HG02798 (cell line): ENCODE measurements around the gene NEAT1.

ENCODE experiments used
- ATAC-seq: cut with Tn5 transposase; IDR thresholded peaks from one replicate; pipeline ENCODE4 v1.9.1; 2021; ENCODE audit warnings: mild to moderate bottlenecking; ENCODE audit not compliant: unreplicated experiment, poor library complexity

NEAT1 gene

DNA sequence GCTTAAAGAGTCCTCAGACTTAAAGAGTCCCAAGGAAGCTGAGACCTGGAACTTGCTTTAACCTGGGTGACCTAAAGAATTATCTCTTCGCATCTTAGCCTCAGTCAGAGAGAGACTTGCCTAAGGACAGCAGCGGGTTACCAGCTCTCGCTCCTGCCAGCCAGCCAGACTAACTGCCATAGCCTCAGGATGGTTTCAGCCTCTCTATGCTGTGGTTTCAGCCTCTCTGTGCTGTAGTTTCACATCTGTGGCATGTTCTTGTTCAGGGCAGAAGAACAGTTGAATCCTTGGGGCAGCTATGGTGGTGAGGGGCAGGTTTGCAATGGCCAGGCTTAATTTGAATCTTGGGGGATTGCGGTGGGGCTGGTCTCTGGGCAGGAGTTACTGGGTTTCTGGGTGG lies 33.9 kb upstream of the NEAT1 start:
- ATAC-seq = no peak

- ATAC-seq = no peak
Observed at GRCh38 chr11:65389294-65389980, 33.2 kb upstream of the NEAT1 start.

- ATAC-seq = no peak
Observed at GRCh38 chr11:65390099-65390941, 32.3 kb upstream of the NEAT1 start.

GRCh38 chr11:65390996-65391395 lies 31.6 kb upstream of the NEAT1 start:
- no peak for ATAC-seq

DNA sequence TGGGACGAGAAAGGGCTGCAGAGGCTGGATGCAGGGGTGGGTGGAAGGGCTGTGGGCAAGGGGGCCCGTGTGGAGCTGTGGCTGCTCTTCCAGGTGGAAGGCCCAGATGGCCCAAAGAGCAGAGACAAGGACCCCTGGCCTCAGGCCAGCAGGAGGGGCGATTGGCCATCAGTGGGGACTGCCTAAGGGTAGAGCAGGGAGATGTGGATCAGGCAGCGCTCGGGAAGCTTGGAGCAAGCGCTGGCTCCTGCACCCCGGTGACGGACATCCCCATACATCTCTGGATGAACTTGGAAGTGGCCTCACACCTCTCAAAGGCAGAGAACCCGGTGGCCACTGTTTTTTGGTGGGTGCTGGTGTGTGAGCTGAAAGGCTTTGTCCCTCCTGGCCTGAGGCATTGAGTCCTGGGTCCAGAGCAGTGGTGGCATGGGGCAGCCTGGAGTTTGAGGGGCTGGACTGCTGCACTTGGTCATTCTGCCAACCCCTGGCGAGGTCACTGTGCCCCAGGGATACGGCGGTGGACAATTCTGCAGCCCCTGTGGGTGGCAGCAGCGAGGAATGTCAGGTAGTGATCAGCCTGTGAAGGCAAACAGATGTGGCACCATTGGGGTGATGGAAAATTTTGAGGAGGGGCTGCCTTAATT lies 30.3 kb upstream of the NEAT1 start:
- ATAC-seq = no peak

GRCh38 chr11:65392899-65393298 lies 29.7 kb upstream of the NEAT1 start:
- ATAC-seq = no peak

- no peak for ATAC-seq
Observed at GRCh38 chr11:65393513-65394079, 29.0 kb upstream of the NEAT1 start.

DNA sequence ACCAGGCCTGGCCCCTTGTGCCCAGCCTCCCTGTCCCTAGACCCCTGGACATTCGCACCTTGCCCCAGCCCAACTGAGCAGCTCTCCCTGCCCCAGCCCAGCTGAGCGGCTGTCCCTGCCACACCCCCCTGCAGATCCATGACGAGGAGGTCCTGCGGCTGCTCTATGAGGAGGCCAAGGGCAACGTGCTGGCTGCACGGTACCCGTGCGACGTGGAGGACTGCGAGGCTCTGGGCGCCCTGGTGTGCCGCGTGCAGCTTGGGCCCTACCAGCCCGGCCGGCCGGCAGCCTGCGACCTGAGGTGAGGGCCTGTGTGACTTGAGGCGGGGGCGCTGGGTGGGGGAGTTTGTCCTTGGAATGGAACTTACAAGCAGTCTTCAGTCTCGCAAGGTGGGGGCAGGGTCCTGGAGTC lies 28.5 kb upstream of the NEAT1 start:
- ATAC-seq = no peak

DNA sequence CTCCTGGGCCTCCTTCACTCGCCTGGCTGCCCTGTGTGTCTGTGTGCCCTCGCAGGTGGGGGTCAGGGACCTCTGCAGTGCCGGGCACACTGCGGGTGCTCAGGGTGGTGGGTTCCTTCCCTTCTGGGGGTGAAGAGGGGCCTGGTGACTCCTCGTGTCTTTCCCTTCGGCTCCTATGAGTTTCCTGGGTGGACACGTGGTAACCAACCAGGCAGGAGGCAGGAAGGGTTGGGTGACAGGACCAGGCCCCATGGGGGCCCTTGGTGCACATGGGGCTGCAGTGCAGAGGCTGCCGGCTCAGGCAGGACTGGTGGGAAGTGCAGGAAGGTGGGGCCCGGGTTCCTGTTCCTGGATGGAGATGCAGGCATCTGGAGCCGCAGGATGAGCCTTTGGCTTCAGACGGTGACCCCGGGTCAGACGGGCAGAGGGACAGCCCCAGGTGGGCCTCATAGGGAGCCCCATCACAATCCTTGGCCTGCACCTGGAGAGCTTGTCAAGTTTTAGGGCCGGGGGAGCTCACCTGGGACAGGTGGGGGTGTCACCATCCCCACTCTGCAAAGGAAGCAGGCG lies 26.6 kb upstream of the NEAT1 start:
- no peak for ATAC-seq

- ATAC-seq = no peak
Observed at GRCh38 chr11:65396769-65397745, 25.5 kb upstream of the NEAT1 start.

GRCh38 chr11:65398362-65398910 lies 24.2 kb upstream of the NEAT1 start:
- ATAC-seq = no peak

DNA sequence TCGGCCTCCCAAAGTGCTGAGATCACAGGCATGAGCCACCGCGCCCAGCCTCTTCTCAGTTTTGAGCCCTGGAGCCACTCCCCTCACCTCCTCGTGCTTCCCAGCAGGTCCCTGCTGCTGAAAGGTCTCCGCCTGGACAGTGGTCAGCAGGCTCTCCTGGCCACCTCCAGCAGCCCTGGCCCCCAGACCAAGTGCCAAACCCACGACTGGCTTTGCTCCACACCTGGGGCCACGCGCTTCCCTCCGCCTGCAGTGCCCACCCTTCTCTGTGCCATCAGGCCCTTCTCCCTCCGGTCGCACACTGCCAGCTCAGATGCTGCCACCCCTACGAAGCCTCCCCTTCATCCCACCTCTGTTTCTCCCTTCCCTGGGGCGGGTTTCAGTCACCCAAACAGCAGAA lies 23.3 kb upstream of the NEAT1 start:
- no peak for ATAC-seq

DNA sequence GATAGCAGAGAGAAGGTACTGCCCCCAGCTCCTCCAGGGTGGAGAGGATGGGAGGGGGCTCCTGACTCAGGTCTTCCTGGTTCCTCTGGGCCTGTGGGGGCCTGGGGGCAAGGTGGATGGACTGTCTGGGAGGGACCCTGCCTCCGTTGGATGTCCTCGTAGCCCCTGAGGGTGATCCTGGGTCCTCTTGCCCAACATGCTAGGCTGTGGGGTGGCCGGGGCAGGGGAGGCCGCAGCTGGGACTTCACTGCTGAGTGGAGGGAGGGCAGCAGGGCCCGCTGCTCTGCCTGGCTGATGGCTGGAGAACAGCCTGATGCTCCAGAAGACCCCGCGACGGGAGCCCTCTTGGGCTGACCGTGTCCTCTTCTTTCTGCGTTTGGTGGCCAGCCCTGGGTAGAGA lies 22.8 kb upstream of the NEAT1 start:
- no peak for ATAC-seq

DNA sequence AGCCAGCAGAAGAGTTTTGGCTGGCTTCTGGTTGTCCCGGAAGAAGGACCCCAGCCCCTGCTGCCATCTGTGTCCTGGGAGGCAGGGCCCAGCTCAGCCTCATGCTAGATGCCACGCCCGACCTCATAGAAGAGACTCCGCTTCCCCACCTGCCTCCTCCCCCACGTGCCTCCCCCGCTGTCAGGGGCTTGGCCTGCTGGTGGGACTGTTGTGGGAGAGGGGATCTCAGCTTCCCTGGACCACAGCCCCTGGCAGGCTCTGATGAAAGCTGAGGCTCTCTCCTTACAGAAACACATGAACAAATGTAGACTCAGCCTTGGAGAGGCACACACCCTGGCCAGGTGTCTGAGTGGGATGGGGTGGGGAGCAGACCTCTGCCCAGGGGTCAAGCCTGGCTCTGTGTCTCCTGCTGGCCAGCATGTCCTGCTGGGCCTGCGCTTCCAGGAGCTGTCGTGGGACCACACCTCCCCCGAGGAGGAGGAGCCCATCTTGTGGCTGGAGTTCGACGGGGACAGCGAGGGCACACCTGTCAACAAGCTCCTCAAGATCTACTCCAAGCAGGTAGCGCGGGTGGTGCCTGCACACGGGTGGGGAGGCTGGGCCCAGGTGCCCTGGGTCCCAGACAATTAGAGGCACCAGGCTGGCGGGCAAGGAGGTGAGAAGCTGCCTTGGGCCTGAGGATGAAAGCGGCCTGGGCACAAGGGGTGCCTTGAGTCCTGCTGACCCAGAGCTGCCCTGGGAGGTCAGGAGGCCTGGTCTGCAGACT lies 22.1 kb upstream of the NEAT1 start:
- ATAC-seq = no peak

DNA sequence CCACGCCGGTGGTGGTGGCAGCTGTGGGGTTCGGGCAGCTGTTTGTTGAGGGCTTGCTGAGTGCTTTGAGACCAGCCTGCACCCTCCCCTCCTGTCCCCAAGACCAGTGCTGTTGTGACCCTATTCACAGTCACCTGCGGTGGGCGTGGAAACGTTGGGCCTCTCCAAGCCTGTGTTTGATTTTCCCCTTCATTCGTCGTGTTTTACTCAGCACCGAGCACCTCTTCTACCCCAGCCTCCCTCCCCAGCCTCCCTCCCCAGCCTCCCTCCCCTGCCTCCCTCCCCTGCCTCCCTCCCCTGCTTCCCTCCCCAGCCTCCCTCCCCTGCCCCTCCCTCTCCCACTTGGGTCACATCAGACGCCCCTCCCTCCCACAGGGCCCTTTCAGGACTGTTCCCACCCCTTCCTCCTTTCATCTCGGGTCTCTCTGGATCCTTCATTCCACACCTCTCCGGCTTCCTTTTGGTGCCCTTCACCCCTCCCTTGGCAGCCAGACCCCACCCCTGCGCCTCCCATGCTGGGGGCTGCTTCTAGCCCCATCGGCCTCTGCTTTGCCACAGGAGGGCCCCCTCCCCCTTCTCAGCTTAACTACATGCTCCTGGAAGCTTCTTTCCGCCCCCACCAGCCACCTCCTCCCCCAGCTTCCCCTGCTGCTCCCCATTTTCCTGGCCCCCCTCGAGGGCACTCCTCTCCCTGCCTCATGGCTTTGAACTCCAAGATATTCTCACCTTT lies 21.4 kb upstream of the NEAT1 start:
- ATAC-seq = no peak

DNA sequence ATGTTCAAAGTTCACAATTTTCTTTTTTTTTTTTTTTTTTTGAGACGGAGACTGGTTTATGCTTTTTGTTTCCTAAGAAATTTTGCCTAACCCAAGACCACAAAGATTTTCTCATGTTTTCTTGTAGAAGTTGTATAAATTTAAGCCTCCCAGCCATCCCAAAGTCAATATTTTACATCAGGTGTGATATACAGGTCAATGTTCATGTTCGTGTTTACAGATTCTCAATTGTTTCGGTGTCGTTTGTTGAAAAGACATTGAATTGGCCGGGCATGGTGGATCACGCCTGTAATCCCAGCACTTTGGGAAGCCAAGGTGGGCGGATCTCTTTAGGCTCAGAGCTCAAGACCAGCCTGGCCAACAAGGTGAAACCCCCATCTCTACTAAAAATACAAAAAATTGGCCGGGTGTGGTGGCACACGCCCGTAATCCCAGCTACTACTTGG lies 20.8 kb upstream of the NEAT1 start:
- no peak for ATAC-seq

- ATAC-seq = no peak
Observed at GRCh38 chr11:65402790-65403189, 19.8 kb upstream of the NEAT1 start.

- no peak for ATAC-seq
Observed at GRCh38 chr11:65403607-65404121, 18.9 kb upstream of the NEAT1 start.
